K562 (cell line): ENCODE data around the gene BIRC6. TPM values are rescaled to one million over a fixed set of nuclear protein-coding genes. Genes with fewer than 3 reads are reported as not detected.
A peak's percentile ranks its signal among the peaks of the same experiment; 100 is the strongest.
"Not testable (repeated sequence)": the region's sequence is repeated elsewhere in the genome, so short reads cannot be mapped to it uniquely, and the experiment has no call there.

Experiments used
- ATAC-seq: fragments of 200-7000 bp; cut with Tn5 transposase; 3 replicates; pipeline ENCODE4 v1.9.1; 2020; ENCODE audit warnings: moderate library complexity
- BruUV-seq: library from RNA; stranded (reverse); fragments of 400-500 nt; replicated peaks from 2 replicates; lab custom pipeline; 2021; lab: Mats Ljungman, UMichigan
- CTCF ChIA-PET: fragments of 300-600 bp; formaldehyde crosslinking; extraction: SDS; loops from one replicate; lab custom pipeline; 2021; ENCODE audit warnings: low intra/inter-chr PET ratio; lab: Yijun Ruan, JAX
- POLR2A ChIA-PET: fragments of 300-600, 350-650 bp; sonication (Branson Sonifier 250); formaldehyde crosslinking; extraction: SDS; loops from one replicate; lab custom pipeline; 2021; ENCODE audit warnings: antibody characterized with exemption, inconsistent platforms; lab: Yijun Ruan, JAX
- DNase-seq, 4 experiments: peaks; one replicate each; pipeline versions ENCODE4 v3.0.0 to v3.0.0-alpha.2; 2011 to 2018; ENCODE audit warnings: low spot score in 3 of 4, mixed read lengths in 3 of 4; ENCODE audit errors: extremely low read depth in 1 of 4
- FAIRE-seq: peaks from 2 replicates; lab custom pipeline; 2011; peaks lifted over from hg19 to GRCh38; lab: Jason Lieb, UNC
- H2AFZ ChIP-seq: 2 replicates; pipeline ENCODE4 v1.6.0; 2011; ENCODE audit warnings: low read depth, low read length, control low read depth, inconsistent platforms
- H3K27ac ChIP-seq: fragments of 200-600 bp; 3 replicates; pipeline ENCODE4 v1.8.0; 2011; ENCODE audit warnings: low read depth, mild to moderate bottlenecking, control low read depth, inconsistent platforms, low read length, moderate library complexity, mixed read lengths; ENCODE audit errors: extremely low read depth
- H3K27me3 ChIP-seq, 2 experiments: fragments of 300-600 bp in 1 of 2; 2 replicates in 1 of 2; 3 replicates in 1 of 2; pipeline versions ENCODE4 v1.6.0 to v1.8.0; 2011; ENCODE audit warnings: inconsistent platforms in 2 of 2, low read length in 2 of 2, mild to moderate bottlenecking in 1 of 2, mixed read lengths in 1 of 2, moderate library complexity in 1 of 2; ENCODE audit not compliant: control insufficient read depth in 2 of 2, insufficient read depth in 2 of 2
- H3K36me3 ChIP-seq: fragments of 300-600 bp; 3 replicates; pipeline ENCODE4 v1.8.0; 2011; ENCODE audit warnings: mild to moderate bottlenecking, low read length, inconsistent platforms; ENCODE audit not compliant: control insufficient read depth, insufficient read depth
- H3K4me1 ChIP-seq, 2 experiments: fragments of 200-600 bp in 1 of 2; replicated peaks in 1 of 2; 2 replicates in 1 of 2; 3 replicates in 1 of 2; pipeline versions ENCODE4 v1.5.1 to v1.8.0; 2011; ENCODE audit warnings: inconsistent platforms in 2 of 2, low read length in 2 of 2, mild to moderate bottlenecking in 1 of 2, mixed read lengths in 1 of 2, moderate library complexity in 1 of 2; ENCODE audit not compliant: control insufficient read depth in 2 of 2, insufficient read depth in 2 of 2
- H3K4me2 ChIP-seq: 2 replicates; pipeline ENCODE4 v1.6.1; 2011; ENCODE audit warnings: low read length, control low read depth, inconsistent platforms, mixed read lengths; ENCODE audit not compliant: insufficient read depth
- H3K4me3 ChIP-seq: fragments of 200-600 bp; sonication (generic), shearing (Covaris generic); 2 replicates; pipeline ENCODE4 v1.5.1; 2016; ENCODE audit warnings: control low read depth, inconsistent platforms
- H3K79me2 ChIP-seq: fragments of 200-600 bp; 3 replicates; pipeline ENCODE4 v1.8.0; 2011; ENCODE audit warnings: low read length, inconsistent platforms; ENCODE audit not compliant: control insufficient read depth, insufficient read depth
- H3K9ac ChIP-seq, 2 experiments: 2 replicates each; pipeline versions ENCODE4 v1.6.0 to v1.6.1; 2011; ENCODE audit warnings: low read depth in 2 of 2, low read length in 2 of 2, control low read depth in 1 of 2, inconsistent platforms in 1 of 2, mild to moderate bottlenecking in 1 of 2, mixed read lengths in 1 of 2; ENCODE audit not compliant: insufficient read depth in 1 of 2
- H3K9me1 ChIP-seq: one replicate; pipeline ENCODE4 v1.6.0; 2011; ENCODE audit warnings: inconsistent platforms, mild to moderate bottlenecking, low read length, moderate library complexity; ENCODE audit not compliant: control insufficient read depth, insufficient read depth
- H3K9me3 ChIP-seq: replicated peaks from 2 replicates; pipeline ENCODE4 v1.5.1; 2011; ENCODE audit warnings: low read depth, low read length, inconsistent platforms; ENCODE audit not compliant: control insufficient read depth, insufficient read depth
- H4K20me1 ChIP-seq: replicated peaks from 2 replicates; pipeline ENCODE4 v1.6.1; 2011; ENCODE audit warnings: low read length, inconsistent platforms, mixed read lengths; ENCODE audit not compliant: control insufficient read depth, insufficient read depth
- ARID1B ChIP-seq: fragments of 450-650 bp; IDR thresholded peaks from 2 replicates; pipeline ENCODE4 v1.6.1; 2016; ENCODE audit warnings: antibody characterized with exemption, mild to moderate bottlenecking, inconsistent platforms
- BACH1 ChIP-seq: fragments of 200-800 bp; sonication (Bioruptor generic); IDR thresholded peaks from 2 replicates; pipeline ENCODE4 v1.6.1; 2016; ENCODE audit warnings: missing genetic modification characterization, missing compliant biosample characterization
- CBFA2T3 ChIP-seq: fragments of 450-650 bp; IDR thresholded peaks from 2 replicates; pipeline ENCODE4 v1.6.1; 2017
- DPF2 ChIP-seq: fragments of 450-650 bp; IDR thresholded peaks from 2 replicates; pipeline ENCODE4 v1.6.1; 2016
- MEIS2 ChIP-seq: fragments of 450-650 bp; IDR thresholded peaks from 2 replicates; pipeline ENCODE4 v1.6.1; 2014; ENCODE audit warnings: mild to moderate bottlenecking; ENCODE audit not compliant: partially characterized antibody
- NFATC3 ChIP-seq: fragments of 450-650 bp; IDR thresholded peaks from 2 replicates; pipeline ENCODE4 v1.6.1; 2017; ENCODE audit warnings: mild to moderate bottlenecking
- SMARCA4 ChIP-seq: fragments of 450-650 bp; IDR thresholded peaks from 2 replicates; pipeline ENCODE4 v1.6.1; 2016
- TAL1 ChIP-seq: fragments of 450-650 bp; IDR thresholded peaks from 2 replicates; pipeline ENCODE4 v1.6.1; 2016; ENCODE audit warnings: mild to moderate bottlenecking
- TARDBP ChIP-seq: fragments of 450-650 bp; IDR thresholded peaks from 2 replicates; pipeline ENCODE4 v1.6.1; 2016
- TCF15 ChIP-seq: fragments of 250-450 bp; sonication (Bioruptor Pico); IDR thresholded peaks from 2 replicates; pipeline ENCODE4 v1.8.0; 2022; ENCODE audit warnings: moderate library complexity, mild to moderate bottlenecking, inconsistent platforms
- TCF3 ChIP-seq: sonication (generic); formaldehyde crosslinking; IDR thresholded peaks from 2 replicates; pipeline ENCODE4 v1.4.0; 2020; ENCODE audit warnings: mild to moderate bottlenecking, missing genetic modification reagents
- TEAD4 ChIP-seq, 2 experiments: sonication (generic) in 1 of 2; formaldehyde crosslinking in 1 of 2; IDR thresholded peaks; 2 replicates each; pipeline versions ENCODE4 v1.6.1 to v1.8.0; 2012 to 2022; ENCODE audit warnings: borderline replicate concordance in 1 of 2, inconsistent platforms in 1 of 2, low read length in 1 of 2, mild to moderate bottlenecking in 1 of 2, missing genetic modification reagents in 1 of 2
- ZBTB49 ChIP-seq: sonication (generic); formaldehyde crosslinking; IDR thresholded peaks from 2 replicates; pipeline ENCODE4 v1.8.0; 2022; ENCODE audit warnings: missing genetic modification reagents, mild to moderate bottlenecking, borderline replicate concordance
- ZNF140 ChIP-seq: fragments of 250-450 bp; sonication (Bioruptor Pico); IDR thresholded peaks from 2 replicates; pipeline ENCODE4 v1.8.0; 2021; ENCODE audit warnings: moderate library complexity, mild to moderate bottlenecking, inconsistent platforms
- WGBS: fragments of 100-300 bp; shearing (Covaris generic); methylation state at CpG from one replicate; pipeline ENCODE4 v1.1.6; 2016; ENCODE audit warnings: low coverage, mixed read lengths; ENCODE audit not compliant: insufficient coverage; ENCODE audit errors: missing lambda C conversion rate; 5-methylcytosine and 5-hydroxymethylcytosine counted together
- in situ Hi-C: fragments of 300-500 bp; cut with MboI; formaldehyde crosslinking; loops from 4 replicates; pipeline ENCODE4 v1.15.0; 2018; ENCODE audit warnings: inconsistent platforms, mixed read lengths
- intact Hi-C: fragments of 100-400 bp; cut with micrococcal nuclease; formaldehyde crosslinking; loops from 2 replicates; pipeline ENCODE4 v1.14.2; 2022
- polyA plus RNA-seq, 8 experiments: library from polyadenylated mRNA; depleted of rRNA in 4 of 8; stranded (reverse) in 5 of 8; unstranded in 3 of 8; fragments of >200 nt; fragmentation: Nextera tagmentation in 2 of 8; fragmentation: Illumina TruSeq in 1 of 8; extraction: Ambion mirVana in 2 of 8; extraction: Trizol in 1 of 8; gene quantifications; 2 replicates each; pipeline versions ENCODE4 v1.2.1 to v1.2.3, GENCODE V29; 2011 to 2014; ENCODE audit warnings: inconsistent platforms in 1 of 8, missing spikeins in 1 of 8
- total RNA-seq, 7 experiments: library from RNA; depleted of rRNA in 6 of 7; stranded (reverse); fragments of >200 nt in 6 of 7; fragmentation: Illumina TruSeq in 2 of 7; extraction: Trizol in 2 of 7; gene quantifications; 2 replicates each; pipeline versions ENCODE4 v1.2.1 to v1.2.3, GENCODE V29; 2011 to 2021; ENCODE audit warnings: low replicate concordance in 1 of 7

Gene BIRC6
- total and polyA plus RNA-seq, 9 of the 15 experiments (the other 6 are each of a cell fraction or from before 2014, with no cell fraction given), result 18.8 to 110 (median 49.8) TPM

- FAIRE-seq, result no peak
- in situ Hi-C loops (no loop called here), intact Hi-C loops (loop anchor here (5.0 kb wide), 1 partner anchor 81 kb away; no protein-coding TSS in a partner anchor)
- no TSS peak for BruUV-seq
- peak in 2 of 4 experiments; percentile 23 for DNase-seq
- CTCF ChIA-PET, result no interaction called here
- Histone ChIP-seq H3K27ac (no peak overlapping the region; the same call in 2 of the 3 replicates), H3K9me3 (no peaks in the 10 kb centered on the region), H3K4me2 (0 out of 2 replicates have a peak overlapping the region, but pooled peaks have one; percentile 1), H3K36me3 (peaks cover 66% of the 10 kb centered on the region), H3K4me1 (peaks cover 8 to 13% of the 10 kb centered on the region in 2 experiments; a peak in 2 of 5 replicates), H3K4me3 (no peak overlapping the region), H2AFZ (no peak overlapping the region), H4K20me1 (no peaks in the 10 kb centered on the region), H3K27me3 (no peaks in the 10 kb centered on the region), H3K79me2 (peaks cover 41% of the 10 kb centered on the region), H3K9ac (no peak overlapping the region; a peak in 1 of 4 replicates), H3K9me1 (no peaks in the 10 kb centered on the region)
- POLR2A ChIA-PET, result interaction anchor here (1.2 to 2.8 kb wide), 3 partner anchors 9 to 14 kb away, joined by 3 to 7 read pairs (median 5); no protein-coding TSS in a partner anchor
- WGBS, result 18% methylated on average over 3 of the region's 3 CpGs
- ATAC-seq, result 0 out of 3 replicates have a peak, but pooled peaks have one; percentile 8
- 0 out of 2 replicates have a peak, but pooled peaks have one; percentile 36 for TF ChIP-seq NFATC3
- TF ChIP-seq MEIS2, result peak; percentile 39
- TF ChIP-seq TCF15, result no peak
- no peak for TF ChIP-seq BACH1
- TF ChIP-seq TEAD4 (IDR thresholded peaks at IDR 0.05; ENCODE audit: low read length), result peak; percentile 48; the same call in 1 of the 2 replicates
- TF ChIP-seq TEAD4 (CRISPR knock-in tag; IDR thresholded peaks at IDR 0.05; ENCODE audit: borderline replicate concordance), result no peak
- peak; percentile 18; the same call in 1 of the 2 replicates for TF ChIP-seq CBFA2T3
- no peak for TF ChIP-seq ZNF140 (CRISPR knock-in tag)
- TF ChIP-seq DPF2, result peak; percentile 16; the same call in 1 of the 2 replicates
- peak; percentile 63; the same call in 1 of the 2 replicates for TF ChIP-seq ARID1B
- no peak for TF ChIP-seq TARDBP
- TF ChIP-seq SMARCA4, result peak; percentile 42; the same call in 1 of the 2 replicates
- no peak for TF ChIP-seq ZBTB49 (CRISPR knock-in tag)
- peak; percentile 42; the same call in 1 of the 2 replicates for TF ChIP-seq TAL1
- peak; percentile 33; the same call in 1 of the 2 replicates for TF ChIP-seq TCF3 (CRISPR knock-in tag)
These were observed 276.2 kb downstream of the BIRC6 start for GRCh38 chr2:32633040-32633439.

GRCh38 chr2:32638548-32638947, 281.7 kb downstream of the BIRC6 start:
- H3K9ac ChIP-seq, H3K4me2 ChIP-seq, H3K27ac ChIP-seq, BruUV-seq, H4K20me1 ChIP-seq, CTCF ChIA-PET, ATAC-seq, in situ Hi-C loops, H3K27me3 ChIP-seq, DNase-seq, H2AFZ ChIP-seq, H3K9me3 ChIP-seq, POLR2A ChIA-PET, intact Hi-C loops, H3K4me1 ChIP-seq, H3K9me1 ChIP-seq, FAIRE-seq, H3K79me2 ChIP-seq, H3K4me3 ChIP-seq: not testable (repeated sequence)
- 92% methylated on average over 5 of the region's 5 CpGs for WGBS
- peaks cover 82% of the 10 kb centered on the region for H3K36me3 ChIP-seq
